T-cell (primary cell): ENCODE results near the gene TMEM151B. TPM values are rescaled to one million over a fixed set of nuclear protein-coding genes. Genes with fewer than 3 reads are reported as not detected.

Source experiments
- ATAC-seq, 4 experiments: fragments of 200-7000 bp in 3 of 4; fragments of 150-1000 bp in 1 of 4; cut with Tn5 transposase; replicated peaks in 1 of 4; 1 replicate in 3 of 4; 2 replicates in 1 of 4; pipeline ENCODE4 v1.10.0; 2021; ENCODE audit warnings: moderate library complexity in 3 of 4, mild to moderate bottlenecking in 2 of 4, moderate number of reproducible peaks in 1 of 4
- CTCF ChIA-PET, 2 donors: fragments of 300-600 bp; sonication (Branson Sonifier 250); formaldehyde crosslinking; loops; one replicate each; lab custom pipeline; 2022; ENCODE audit warnings: antibody characterized with exemption in 2 of 2; lab: Charles Lee
- POLR2A ChIA-PET, 2 donors: fragments of 300-600 bp; sonication (Branson Sonifier 250); formaldehyde crosslinking; loops; one replicate each; lab custom pipeline; 2022; ENCODE audit warnings: antibody characterized with exemption in 2 of 2; lab: Charles Lee
- DNase-seq, 35 experiments: peaks; one replicate each; pipeline versions ENCODE4 v3.0.0 to v3.0.0-alpha.2; 2013 to 2023
- H3K27ac ChIP-seq: one replicate; pipeline ENCODE4 v1.5.1; 2013; ENCODE audit warnings: low read length
- H3K27me3 ChIP-seq, 2 experiments: replicated peaks in 1 of 2; 1 replicate in 1 of 2; 2 replicates in 1 of 2; pipeline versions ENCODE4 v1.6.1 to v1.7.0; 2013; ENCODE audit warnings: low read length in 1 of 2, mixed read lengths in 1 of 2; ENCODE audit not compliant: control insufficient read depth in 2 of 2, insufficient read depth in 2 of 2; ENCODE audit errors: extremely low read depth in 1 of 2
- H3K36me3 ChIP-seq, 2 donors: 1 replicate in 1 of 2; 2 replicates in 1 of 2; pipeline versions ENCODE4 v1.6.1 to v1.7.0; 2013; ENCODE audit warnings: low read length in 1 of 2; ENCODE audit not compliant: control insufficient read depth in 2 of 2, insufficient read depth in 1 of 2; ENCODE audit errors: extremely low read depth in 1 of 2
- H3K4me1 ChIP-seq, 2 experiments: 1 replicate in 1 of 2; 2 replicates in 1 of 2; pipeline versions ENCODE4 v1.6.1 to v1.7.0; 2013; ENCODE audit warnings: low read length in 2 of 2, mixed read lengths in 1 of 2; ENCODE audit not compliant: insufficient read depth in 2 of 2, control insufficient read depth in 1 of 2; ENCODE audit errors: extremely low read depth in 1 of 2
- H3K4me3 ChIP-seq, 2 donors: 1 replicate in 1 of 2; 2 replicates in 1 of 2; pipeline versions ENCODE4 v1.5.1 to v1.7.0; 2013; ENCODE audit warnings: mild to moderate bottlenecking in 2 of 2, low read length in 1 of 2, moderate library complexity in 1 of 2; ENCODE audit not compliant: control insufficient read depth in 1 of 2; ENCODE audit errors: extremely low read depth in 1 of 2
- H3K9me3 ChIP-seq: 2 replicates; pipeline ENCODE4 v1.7.0; 2013
- H3K27ac Mint-ChIP-seq, 2 donors: one replicate each; pipeline ENCODE4 v1.8.0; 2020 to 2021; ENCODE audit warnings: mild to moderate bottlenecking in 2 of 2, mixed read lengths in 2 of 2
- H3K27me3 Mint-ChIP-seq, 2 donors: one replicate each; pipeline ENCODE4 v1.8.0; 2021 to 2022; ENCODE audit warnings: mixed read lengths in 2 of 2
- H3K36me3 Mint-ChIP-seq: one replicate; pipeline ENCODE4 v1.8.0; 2021; ENCODE audit warnings: mixed read lengths
- H3K4me1 Mint-ChIP-seq, 3 donors: one replicate each; pipeline ENCODE4 v1.8.0; 2020 to 2022; ENCODE audit warnings: mixed read lengths in 3 of 3, mild to moderate bottlenecking in 1 of 3
- H3K4me3 Mint-ChIP-seq, 3 donors: one replicate each; pipeline ENCODE4 v1.8.0; 2020 to 2022; ENCODE audit warnings: mild to moderate bottlenecking in 3 of 3, mixed read lengths in 3 of 3, moderate library complexity in 3 of 3
- H3K9me3 Mint-ChIP-seq, 3 donors: one replicate each; pipeline ENCODE4 v1.8.0; 2020 to 2022; ENCODE audit warnings: mixed read lengths in 3 of 3
- WGBS: methylation state at CpG from one replicate; pipeline ENCODE4 v1.1.5; 2013; ENCODE audit warnings: missing lambda C conversion rate; ENCODE audit not compliant: insufficient coverage; 5-methylcytosine and 5-hydroxymethylcytosine counted together
- total RNA-seq, 35 experiments: library from RNA in 6 of 35; stranded (reverse) in 6 of 35; fragments of 120-200 nt in 1 of 35; gene quantifications; one replicate each; pipeline versions ENCODE4 v1.2.1 to v1.2.4 and lab custom pipeline; 2013 to 2026

TMEM151B gene
- total RNA-seq, 5 donors from 2014 or later (not counting 1 experiment from before 2014, with no cell fraction given) = 0.13 to 0.18 (median 0.14) TPM; not detected in 2

DNA sequence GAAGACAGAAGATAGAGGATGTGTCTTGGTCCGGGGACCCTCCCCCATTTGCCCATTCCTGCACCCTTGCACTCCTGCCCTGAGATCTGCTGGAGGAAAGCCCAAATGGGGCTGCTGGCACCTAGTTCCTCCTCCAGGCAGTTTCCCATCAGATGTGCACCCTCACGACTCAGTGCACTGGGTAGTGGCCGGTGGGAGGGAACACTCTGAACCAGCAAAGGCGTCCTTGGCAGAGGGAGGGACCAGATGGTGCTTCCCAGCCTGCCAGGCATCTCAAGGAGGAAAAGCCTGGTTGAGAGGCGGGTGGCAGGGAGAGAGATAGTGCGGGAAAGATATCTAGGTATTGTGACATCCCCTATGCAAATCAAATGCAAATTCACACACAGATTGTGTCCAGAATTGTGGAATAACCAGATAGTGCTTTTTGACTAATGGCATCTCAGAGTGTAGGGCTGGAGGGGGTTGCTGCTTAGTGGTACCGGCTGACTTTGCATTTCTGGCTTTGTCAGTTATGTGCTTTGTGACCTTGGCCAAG is 19.5 kb downstream of the TMEM151B start:
- no peaks in the 10 kb centered on the region for H3K9me3 ChIP-seq
- no peak overlapping the region for H3K4me3 Mint-ChIP-seq

DNA sequence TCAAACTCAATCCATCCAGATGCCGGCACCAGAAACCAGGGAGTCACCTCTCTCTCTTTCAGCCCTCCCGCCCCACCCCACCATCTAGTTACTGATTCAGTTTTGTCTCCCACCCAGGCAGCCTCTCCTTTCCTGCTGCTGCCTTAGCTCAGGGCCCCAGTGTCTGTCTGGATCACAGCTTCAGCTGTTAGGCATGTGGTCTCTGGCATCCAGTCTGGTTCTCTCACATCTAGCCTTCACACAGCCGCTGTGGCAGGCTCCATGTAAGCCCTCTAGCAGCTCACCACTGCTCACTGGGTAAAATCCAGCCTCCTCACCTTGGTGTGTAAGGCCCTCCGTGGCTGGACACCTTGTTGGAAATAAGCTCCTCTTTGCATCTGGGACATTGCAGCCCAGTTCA is 21.6 kb downstream of the TMEM151B start:
- H3K4me3 Mint-ChIP-seq = no peak overlapping the region
- H3K4me3 ChIP-seq = no peak overlapping the region
- ATAC-seq = no peak
- peaks cover 78 to 83% of the 10 kb centered on the region in 2 donors for H3K27me3 Mint-ChIP-seq
- H3K36me3 ChIP-seq = no peaks in the 10 kb centered on the region
- peaks cover 15 to 88% of the 10 kb centered on the region in 2 experiments for H3K27me3 ChIP-seq
- H3K36me3 Mint-ChIP-seq = no peaks in the 10 kb centered on the region
- CTCF ChIA-PET = no interaction called here
- no peaks in the 10 kb centered on the region for H3K9me3 ChIP-seq
- DNase-seq = no peak
- H3K9me3 Mint-ChIP-seq = no peaks in the 10 kb centered on the region
- H3K4me1 Mint-ChIP-seq = peaks cover 6 to 7% (median 6%) of the 10 kb centered on the region in 3 donors
- POLR2A ChIA-PET = no interaction called here
- 87% methylated on average over 3 of the region's 4 CpGs for WGBS
- no peak overlapping the region for H3K27ac ChIP-seq
- H3K4me1 ChIP-seq = peaks cover 0 to 2% of the 10 kb centered on the region in 2 experiments
- H3K27ac Mint-ChIP-seq = no peak overlapping the region

More for the DNA sequence above, 19.5 kb downstream of the TMEM151B start:
- Mint-ChIP-seq H3K27ac (no peak overlapping the region), H3K27me3 (peaks cover 73 to 81% of the 10 kb centered on the region in 2 donors), H3K4me1 (no peaks in the 10 kb centered on the region), H3K36me3 (no peaks in the 10 kb centered on the region), H3K9me3 (no peaks in the 10 kb centered on the region)
- no peaks in the 10 kb centered on the region for H3K36me3 ChIP-seq
- CTCF ChIA-PET = no interaction called here
- H3K27me3 ChIP-seq = peaks cover 7 to 83% of the 10 kb centered on the region in 2 experiments
- no peak for ATAC-seq
- no peaks in the 10 kb centered on the region for H3K4me1 ChIP-seq
- POLR2A ChIA-PET = interaction anchor here in 1 of 2 donors (0.7 kb wide), 1 partner anchor 719 kb away, joined by 3 read pairs; no protein-coding TSS in a partner anchor
- no peak overlapping the region for H3K4me3 ChIP-seq
- 57% methylated on average over 2 of the region's 7 CpGs for WGBS
- no peak overlapping the region for H3K27ac ChIP-seq
- DNase-seq = no peak

- no peaks in the 10 kb centered on the region for H3K9me3 ChIP-seq
- Mint-ChIP-seq H3K27me3 (peaks cover 72 to 77% of the 10 kb centered on the region in 2 donors), H3K9me3 (no peaks in the 10 kb centered on the region), H3K27ac (no peak overlapping the region), H3K4me3 (no peak overlapping the region), H3K36me3 (no peaks in the 10 kb centered on the region), H3K4me1 (peaks cover 10 to 11% (median 10%) of the 10 kb centered on the region in 3 donors)
- no peak for ATAC-seq
- ChIA-PET CTCF (interaction anchor here in 1 of 2 donors (0.7 kb wide), 1 partner anchor 19 kb away, joined by 6 read pairs; no protein-coding TSS in a partner anchor), POLR2A (no interaction called here)
- no peaks in the 10 kb centered on the region for H3K36me3 ChIP-seq
- H3K4me3 ChIP-seq = no peak overlapping the region
- H3K27me3 ChIP-seq = peaks cover 15 to 87% of the 10 kb centered on the region in 2 experiments
- DNase-seq = no peak
- WGBS = 82% methylated on average over 4 of the region's 4 CpGs
- H3K27ac ChIP-seq = no peak overlapping the region
- peaks cover 3 to 11% of the 10 kb centered on the region in 2 experiments for H3K4me1 ChIP-seq
Observed at GRCh38 chr6:44292661-44293365, 22.6 kb downstream of the TMEM151B start.

DNA sequence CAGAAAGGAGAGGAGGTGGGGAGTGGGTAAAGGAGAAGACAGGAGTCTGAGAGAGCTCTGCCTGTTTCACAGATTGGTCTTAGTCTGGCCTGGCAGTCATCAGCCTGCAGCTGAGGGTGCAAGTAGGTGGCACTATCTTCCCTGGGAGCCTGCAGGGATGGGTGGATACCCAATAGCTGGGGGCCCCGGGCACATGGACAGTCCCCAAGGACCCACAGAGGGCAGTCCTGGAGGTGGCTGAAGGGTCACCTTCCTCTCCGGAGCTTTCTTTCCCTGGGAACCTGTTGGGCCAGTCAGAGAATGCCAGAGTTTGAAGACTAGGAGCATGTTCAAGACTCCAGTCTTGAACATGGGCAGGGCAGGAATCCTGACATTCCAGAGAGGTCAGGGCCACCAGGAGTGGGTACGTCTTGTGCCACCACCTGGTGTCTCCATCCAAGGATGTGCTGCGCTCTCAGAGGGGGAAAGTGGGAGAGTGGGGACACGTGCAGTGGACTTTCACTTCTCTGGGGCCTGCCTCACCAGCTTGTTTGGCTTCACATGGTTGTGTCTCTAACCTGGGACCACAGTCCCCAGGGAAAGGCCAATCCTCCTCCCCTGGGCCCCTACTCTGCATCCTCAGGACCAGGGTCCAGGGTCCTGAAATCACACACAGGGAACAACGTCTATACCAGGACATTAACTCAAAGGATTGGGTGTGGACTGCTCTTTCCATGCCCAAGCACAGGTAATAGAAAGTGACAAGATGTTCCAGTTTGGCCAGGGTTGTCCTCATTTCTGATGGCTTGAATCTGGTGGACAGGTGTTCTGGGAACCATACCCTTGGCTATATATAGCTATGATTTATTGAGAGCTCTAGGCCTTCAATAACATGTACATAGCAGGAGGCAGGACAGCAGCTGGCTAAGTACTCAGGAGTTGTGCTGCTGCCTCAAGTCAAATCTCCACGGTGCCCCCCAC is 24.9 kb downstream of the TMEM151B start:
- peaks cover 11 to 14% (median 13%) of the 10 kb centered on the region in 3 donors for H3K4me1 Mint-ChIP-seq

GRCh38 chr6:44297063-44298038 is 27.1 kb downstream of the TMEM151B start:
- peak in 33 of 35 experiments; percentile 16 to 70 (median 49) for DNase-seq
- peaks cover 9 to 15% of the 10 kb centered on the region in 2 donors for H3K36me3 ChIP-seq
- peaks cover 11 to 14% (median 13%) of the 10 kb centered on the region in 3 donors for H3K4me1 Mint-ChIP-seq
- peak overlapping the region; percentile 30 to 58 for H3K4me3 ChIP-seq
- H3K27me3 Mint-ChIP-seq = peaks cover 37 to 47% of the 10 kb centered on the region in 2 donors
- H3K4me1 ChIP-seq = peaks cover 3 to 15% of the 10 kb centered on the region in 2 experiments
- ATAC-seq = peak; percentile 81 to 88 (median 87)
- 1% methylated on average over 67 of the region's 86 CpGs for WGBS
- no peak overlapping the region for H3K27ac ChIP-seq
- ChIA-PET POLR2A (interaction anchor here in 1 of 2 donors (0.6 kb wide), 1 partner anchor 10 kb away, joined by 3 read pairs; no protein-coding TSS in a partner anchor), CTCF (no interaction called here)
- H3K9me3 ChIP-seq = no peaks in the 10 kb centered on the region
- H3K9me3 Mint-ChIP-seq = no peaks in the 10 kb centered on the region
- H3K27me3 ChIP-seq = peaks cover 13 to 53% of the 10 kb centered on the region in 2 experiments
- peaks cover 22% of the 10 kb centered on the region for H3K36me3 Mint-ChIP-seq
- H3K4me3 Mint-ChIP-seq = peak overlapping the region; percentile 47 to 64 (median 47)
- H3K27ac Mint-ChIP-seq = no peak overlapping the region

More for the DNA sequence above, 24.9 kb downstream of the TMEM151B start:
- ChIA-PET CTCF (interaction anchor here (0.6 to 0.8 kb wide), 2 partner anchors 10 to 13 kb away, joined by 3 to 4 read pairs; no protein-coding TSS in a partner anchor), POLR2A (interaction anchor here in 1 of 2 donors (0.6 kb wide), 1 partner anchor 47 kb away, joined by 4 read pairs; no protein-coding TSS in a partner anchor)
- peaks cover 3 to 15% of the 10 kb centered on the region in 2 experiments for H3K4me1 ChIP-seq
- H3K4me3 ChIP-seq = no peak overlapping the region
- no peak for DNase-seq
- no peak overlapping the region for H3K27ac Mint-ChIP-seq
- peak overlapping the region in 1 of 3 donors; percentile 1 for H3K4me3 Mint-ChIP-seq
- H3K27me3 Mint-ChIP-seq = peaks cover 57 to 68% of the 10 kb centered on the region in 2 donors
- WGBS = 70% methylated on average over 3 of the region's 7 CpGs
- H3K9me3 ChIP-seq = no peaks in the 10 kb centered on the region
- no peak overlapping the region for H3K27ac ChIP-seq
- peaks cover 4% of the 10 kb centered on the region for H3K36me3 Mint-ChIP-seq
- no peaks in the 10 kb centered on the region for H3K9me3 Mint-ChIP-seq
- H3K27me3 ChIP-seq = peaks cover 15 to 74% of the 10 kb centered on the region in 2 experiments
- no peak for ATAC-seq
- H3K36me3 ChIP-seq = no peaks in the 10 kb centered on the region
